NCI-H1417 treated with DMSO at 0.1 percent for 48 hours (cell line): ENCODE results near the gene APMAP.
"Not testable (repeated sequence)": the region's sequence is repeated elsewhere in the genome, so short reads cannot be mapped to it uniquely, and the experiment has no call there.

Experiments used
- DNase-seq: peaks from one replicate; lab custom pipeline; 2025; lab: John Stamatoyannopoulos, UW

The APMAP gene

DNA sequence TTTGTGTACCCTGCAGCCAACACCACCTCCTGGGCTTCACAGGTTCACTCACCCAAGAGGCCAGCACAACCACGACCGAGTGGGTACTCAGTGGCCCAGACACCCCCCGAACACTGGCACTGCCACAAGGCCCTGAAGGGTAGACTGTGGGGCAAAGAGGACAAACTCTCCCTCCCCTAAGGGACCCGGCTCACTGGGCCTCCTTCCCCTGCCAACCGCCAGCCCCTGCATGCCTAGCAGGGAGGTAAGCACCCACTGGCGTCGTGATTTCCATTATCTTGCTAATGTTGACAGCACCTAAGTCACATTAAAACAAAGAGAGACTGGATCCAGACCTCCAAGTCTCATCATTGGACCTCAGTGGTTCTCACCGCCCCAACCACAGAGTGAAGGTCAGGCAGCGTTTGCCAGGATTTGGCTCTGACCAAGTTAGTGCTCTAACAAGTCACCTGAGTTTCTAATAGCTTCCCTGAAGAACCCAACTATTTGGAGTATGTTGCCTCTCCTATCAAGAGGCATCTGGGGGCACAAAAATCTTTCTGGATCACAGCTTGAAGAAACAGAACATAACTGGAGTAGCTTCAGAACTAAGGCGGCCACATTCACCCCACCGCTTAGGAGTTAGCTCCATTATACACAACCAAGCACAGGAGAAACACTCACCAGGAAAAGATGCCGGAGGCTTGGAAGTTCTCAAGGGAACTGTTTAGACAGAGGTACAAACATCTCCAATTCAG, 14.0 kb upstream of the APMAP start:
- no peak for DNase-seq

DNA sequence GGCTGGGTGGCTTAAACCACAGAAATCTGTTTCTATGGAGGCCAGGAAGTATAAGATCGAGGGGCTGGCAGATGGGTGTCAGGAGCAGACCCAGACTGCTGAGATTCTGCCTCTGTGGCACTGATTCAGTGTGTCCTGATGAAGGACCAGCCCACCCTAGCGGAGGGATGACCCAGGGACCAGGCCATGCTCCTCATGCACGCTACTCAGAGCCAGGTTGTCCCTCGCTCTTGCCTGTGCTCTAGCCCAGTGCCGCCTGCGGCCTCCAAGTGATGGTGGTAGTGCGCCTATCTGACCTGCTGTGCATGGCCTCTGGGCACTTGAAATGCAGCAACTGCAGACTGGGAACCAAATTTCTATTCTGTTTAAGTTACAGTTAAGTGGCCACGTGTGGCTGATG, 13.1 kb upstream of the APMAP start:
- DNase-seq: no peak

GRCh38 chr20:25005220-25005619, 12.7 kb upstream of the APMAP start:
- DNase-seq: no peak

DNA sequence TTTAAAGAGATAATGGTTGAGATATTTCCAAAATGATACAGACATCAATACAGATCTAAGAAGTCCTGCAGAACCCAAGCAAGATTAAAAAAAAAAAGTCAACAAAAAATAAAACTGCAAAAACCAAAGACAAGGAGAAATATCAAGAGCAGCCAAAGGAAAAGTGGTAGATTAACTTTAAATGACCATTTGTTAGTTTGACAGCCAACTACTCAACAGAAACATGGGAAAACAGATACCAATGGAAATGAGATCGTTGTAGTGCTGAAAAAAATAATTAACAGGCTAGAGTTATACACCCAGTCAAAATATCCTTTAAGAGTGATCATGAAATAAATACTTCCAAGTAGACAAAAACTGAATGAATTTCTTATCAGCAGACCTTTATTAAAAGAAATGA, 10.5 kb upstream of the APMAP start:
- no peak for DNase-seq

DNA sequence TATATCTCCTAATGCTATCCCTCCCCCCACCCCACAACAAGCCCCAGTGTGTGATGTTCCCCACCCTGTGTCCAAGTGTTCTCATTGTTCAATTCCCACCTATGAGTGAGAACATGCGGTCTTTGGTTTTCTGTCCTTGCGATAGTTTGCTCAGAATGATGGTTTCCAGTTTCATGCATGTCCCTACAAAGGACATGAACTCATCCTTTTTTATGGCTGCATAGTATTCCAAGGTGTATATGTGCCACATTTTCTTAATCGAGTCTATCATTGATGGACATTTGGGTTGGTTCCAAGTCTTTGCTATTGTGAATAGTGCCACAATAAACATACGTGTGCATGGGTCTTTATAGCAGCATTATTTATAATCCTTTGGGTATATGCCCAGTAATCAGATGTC, 8.8 kb upstream of the APMAP start:
- DNase-seq: not testable (repeated sequence)

DNA sequence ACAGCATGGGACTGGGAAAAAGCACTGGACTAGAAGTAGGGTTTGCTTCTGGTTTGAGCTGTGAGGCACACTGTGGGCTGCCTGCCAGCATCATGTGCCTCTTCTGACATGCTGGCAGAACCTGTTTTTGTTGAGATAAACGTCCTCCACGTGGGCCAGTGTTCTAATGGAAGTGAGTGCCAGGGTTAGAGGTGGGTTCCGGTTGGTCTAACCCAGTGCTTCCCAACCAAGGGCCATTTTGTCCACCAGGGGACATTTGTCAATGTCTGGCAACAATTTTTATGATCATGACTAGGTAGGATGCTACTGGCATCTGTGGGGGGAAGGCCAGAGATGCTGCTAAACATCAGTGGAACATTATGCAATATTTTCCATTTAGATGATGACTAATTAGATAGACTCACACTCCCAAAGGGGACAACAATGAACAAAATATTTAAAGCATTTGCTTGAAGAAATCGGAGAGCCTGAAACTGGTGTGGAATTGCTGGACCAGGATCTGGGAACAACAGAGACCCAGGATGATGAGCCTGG, 7.8 kb upstream of the APMAP start:
- no peak for DNase-seq

- no peak for DNase-seq
Measured at GRCh38 chr20:24999568-24999967, 7.0 kb upstream of the APMAP start.

DNA sequence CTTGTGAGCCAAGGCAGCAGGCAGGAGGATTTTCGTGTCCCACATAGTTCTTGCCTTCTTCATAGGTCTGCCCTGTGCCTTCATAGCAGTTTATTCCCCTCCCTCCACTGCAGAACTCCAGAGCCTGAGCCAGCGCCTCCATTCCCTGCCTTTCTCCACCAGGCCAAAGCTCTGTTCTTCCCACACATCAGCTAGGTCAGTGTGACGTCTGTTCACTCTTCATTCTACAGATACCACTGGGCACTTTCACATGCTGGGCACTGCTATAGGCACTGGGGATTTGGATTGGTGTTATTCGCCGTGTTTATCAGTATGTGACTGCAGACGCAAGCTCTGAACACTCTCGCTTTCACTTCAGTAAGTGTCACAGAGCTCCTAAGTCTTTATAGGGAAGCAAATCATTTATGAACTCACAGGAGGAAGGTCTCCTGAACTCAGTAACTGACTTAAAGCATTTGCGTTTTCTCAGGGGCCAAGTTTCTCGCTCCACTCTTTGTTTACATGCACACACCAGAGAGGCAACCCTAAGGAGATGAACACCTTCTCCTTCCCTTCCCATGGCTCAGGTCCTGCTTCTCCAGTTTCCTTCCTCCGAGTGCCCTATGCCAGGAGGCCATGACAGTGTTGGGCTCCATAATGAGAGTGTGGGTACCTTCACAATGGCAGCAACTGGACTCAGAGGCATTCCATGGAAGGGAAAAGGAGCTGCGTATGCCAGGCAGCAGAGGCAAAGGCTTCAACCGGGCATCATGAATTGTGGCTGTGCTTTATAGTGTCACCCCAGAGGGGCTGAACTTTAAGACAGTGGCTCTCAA, 6.3 kb upstream of the APMAP start:
- DNase-seq: no peak

DNA sequence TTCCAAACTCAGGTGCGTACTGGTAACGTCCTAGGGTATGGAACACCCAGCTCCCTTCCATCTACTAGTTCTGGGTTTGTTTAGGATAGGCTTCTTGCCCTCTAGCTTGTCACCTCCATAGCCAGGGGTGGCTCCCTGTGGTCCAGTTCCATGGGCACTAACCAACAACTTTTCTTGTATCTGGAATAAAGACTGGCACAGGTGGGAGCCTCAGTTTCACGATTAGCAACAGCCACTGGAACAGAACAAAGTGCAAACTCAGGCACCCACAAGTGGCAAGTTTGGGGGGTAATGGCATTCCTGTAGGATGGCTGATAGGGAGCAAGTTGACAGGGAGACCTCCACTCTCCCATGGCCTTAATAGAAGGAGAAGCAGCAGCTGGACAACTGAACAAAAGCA, 5.6 kb upstream of the APMAP start:
- DNase-seq: no peak

GRCh38 chr20:24996449-24997377, 4.2 kb upstream of the APMAP start:
- no peak for DNase-seq

DNA sequence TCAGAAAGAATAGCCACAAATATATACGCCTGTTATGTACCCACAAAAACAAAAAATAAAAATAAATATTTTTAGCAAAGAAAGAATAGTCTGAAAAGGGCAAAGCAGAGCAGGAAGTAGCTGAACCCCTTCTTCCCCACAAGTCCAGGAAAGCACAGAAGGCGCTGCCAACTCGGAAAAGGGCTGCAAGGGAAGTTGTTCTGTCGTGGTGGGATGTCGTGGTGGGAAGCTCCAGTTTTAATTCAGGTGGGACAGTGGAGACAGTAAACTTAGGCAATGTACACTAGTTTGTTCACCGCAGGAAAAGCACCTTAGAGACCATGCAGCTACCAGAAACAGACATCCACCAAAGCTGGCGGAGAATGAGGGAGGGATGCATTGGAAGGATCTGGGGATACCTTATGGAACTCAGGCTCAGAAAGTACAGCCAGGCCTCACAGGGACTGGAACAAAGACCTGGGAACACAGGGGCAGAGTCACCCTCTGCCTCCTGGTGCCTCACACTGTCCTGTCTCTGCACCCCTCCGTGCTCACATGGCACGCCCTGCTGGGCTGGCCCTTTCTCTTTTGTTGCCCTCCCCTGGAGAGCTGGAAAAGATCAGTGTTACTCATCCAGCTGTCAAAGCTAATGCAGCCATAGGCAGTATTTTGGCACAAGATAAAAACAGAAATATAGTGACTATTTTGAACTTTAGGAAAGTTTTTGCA, 3.3 kb upstream of the APMAP start:
- no peak for DNase-seq

GRCh38 chr20:24994470-24995368, 2.2 kb upstream of the APMAP start:
- DNase-seq: peak; percentile 49

- DNase-seq: no peak
Measured at GRCh38 chr20:24994186-24994465, 1.6 kb upstream of the APMAP start.

DNA sequence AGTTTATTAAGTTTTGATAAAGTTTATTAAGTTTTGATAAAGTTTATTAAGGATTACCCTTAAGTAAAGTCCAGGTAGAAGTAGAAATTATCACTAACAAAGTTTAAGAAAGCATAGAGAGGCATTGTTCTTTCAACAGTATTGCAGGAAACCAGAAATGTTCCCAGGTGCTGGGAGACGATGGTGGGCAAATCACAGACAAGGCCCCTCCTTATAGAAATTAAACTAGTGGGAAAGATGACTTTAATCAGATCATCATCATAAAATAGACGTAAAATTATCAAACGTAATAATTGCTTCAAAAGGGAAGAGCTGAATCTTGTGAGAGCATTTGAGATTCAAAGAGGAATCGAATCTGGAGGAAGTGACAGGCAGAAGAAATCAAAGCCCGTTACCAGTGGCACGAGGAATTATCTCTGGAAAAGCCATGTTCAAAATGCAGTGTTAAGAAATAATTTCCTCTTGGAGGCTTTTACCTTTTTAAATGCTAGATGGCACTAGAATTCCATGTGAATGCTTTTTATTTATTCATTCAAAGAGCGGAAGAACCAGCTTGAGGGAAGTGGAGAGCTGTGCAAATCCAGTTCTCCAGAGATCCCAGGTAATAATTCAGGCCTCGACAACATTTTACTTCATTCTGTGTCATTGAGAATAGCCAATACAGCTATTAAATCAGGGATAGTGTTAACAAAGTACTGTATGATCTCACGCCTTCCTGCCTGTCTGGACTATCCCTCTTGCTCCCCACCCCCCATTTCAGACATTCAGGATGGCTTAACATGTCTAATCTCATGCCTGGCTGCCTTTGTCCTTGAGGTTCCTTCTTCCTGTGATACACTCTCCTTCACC, 1.0 kb upstream of the APMAP start:
- DNase-seq: no peak

DNA sequence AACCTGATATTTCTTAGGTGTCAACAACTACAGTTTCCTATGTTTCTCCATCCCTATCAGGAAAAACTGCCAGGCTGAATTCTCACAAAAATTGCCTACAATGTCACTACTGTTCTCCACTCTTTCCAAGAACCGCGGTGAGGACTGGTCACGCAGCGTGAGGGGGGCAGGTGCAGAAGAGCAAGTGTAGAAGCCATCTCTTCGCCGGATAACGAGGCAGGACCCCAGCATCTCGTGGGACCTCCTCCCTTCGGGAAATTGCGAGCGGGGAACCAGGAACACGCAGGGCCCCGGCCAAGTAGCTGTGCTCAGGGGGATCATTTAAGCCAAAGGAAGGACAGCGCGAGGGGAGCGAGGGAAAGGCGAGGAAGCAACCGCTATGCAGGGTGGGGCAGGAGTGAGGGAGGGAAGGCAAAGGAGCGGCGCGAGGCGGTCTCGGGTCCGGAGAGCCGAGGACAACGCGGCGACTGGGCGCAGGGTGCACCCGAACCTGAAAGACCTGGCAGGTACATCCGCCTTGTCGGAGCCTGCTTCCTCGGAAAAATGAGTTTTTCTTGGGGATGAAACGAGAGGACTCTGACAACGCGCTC, 559 bp downstream of the APMAP start:
- no peak for DNase-seq

- DNase-seq: no peak
Measured at GRCh38 chr20:24990810-24991252, 1.7 kb downstream of the APMAP start.

DNA sequence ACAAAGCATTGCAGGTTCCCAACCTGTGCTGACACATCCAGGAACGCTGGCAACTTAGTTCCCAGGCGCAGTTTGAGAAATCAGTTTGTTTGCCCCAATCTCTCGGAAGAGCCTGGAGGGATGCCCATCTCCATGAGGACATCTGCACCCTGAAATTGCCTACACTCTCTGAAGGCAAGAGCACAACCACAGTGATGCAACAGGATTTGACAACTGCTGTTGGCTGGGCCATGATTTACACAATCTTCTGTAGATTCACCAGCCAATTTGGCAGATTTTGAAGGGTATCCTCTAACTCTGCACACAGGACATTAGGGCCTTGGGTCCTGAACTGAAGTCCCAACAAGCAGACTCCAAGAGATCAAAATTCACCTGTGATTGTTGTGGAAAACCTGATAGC, 3.4 kb downstream of the APMAP start:
- DNase-seq: no peak

GRCh38 chr20:24987873-24988835, 4.4 kb downstream of the APMAP start:
- DNase-seq: no peak
